NCI-H2081 (cell line): Measurements from ENCODE around the gene LNPEP.
"Not testable (repeated sequence)": the region's sequence is repeated elsewhere in the genome, so short reads cannot be mapped to it uniquely, and the experiment has no call there.

Experiments
- DNase-seq, 2 experiments: peaks; one replicate each; lab custom pipeline; 2025; lab: John Stamatoyannopoulos, UW

Gene LNPEP

DNA sequence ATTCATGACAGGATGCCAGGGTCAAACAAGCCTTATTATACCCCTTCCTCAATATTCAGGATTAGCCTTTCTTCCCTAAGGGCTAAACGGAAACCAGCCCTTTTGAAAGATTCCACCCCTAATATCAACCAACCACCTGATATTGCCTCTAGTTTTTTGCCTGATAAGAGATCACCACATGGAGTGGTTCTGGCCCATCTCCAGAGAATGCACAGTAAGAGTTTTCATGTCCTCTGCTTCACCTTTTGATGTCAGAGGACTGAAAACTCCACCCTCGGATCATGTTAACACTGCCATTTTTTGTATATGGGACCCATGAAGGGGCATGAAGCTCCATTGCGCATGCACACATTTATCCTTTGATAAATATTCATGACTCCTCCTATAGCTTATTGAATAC is 5.8 kb upstream of the LNPEP start:
- DNase-seq: no peak

DNA sequence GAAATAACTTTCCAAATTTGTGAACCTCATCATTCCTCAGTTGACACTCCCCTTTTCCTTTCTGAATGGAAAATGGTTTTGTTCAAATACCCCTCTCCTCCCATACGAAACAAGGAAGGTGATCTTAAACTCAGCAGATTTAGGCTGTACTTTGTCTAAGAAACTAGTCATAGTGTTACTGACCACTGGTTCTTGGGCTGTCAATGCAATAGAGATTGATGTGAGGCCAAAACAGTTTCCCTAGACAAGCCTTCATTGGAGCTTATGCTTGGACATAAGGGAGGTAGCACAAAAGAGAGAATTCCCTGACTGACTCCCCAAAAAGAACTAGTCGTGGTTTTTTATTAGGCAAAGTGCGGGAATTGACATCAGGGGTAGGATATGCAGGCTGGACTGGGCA is 5.3 kb upstream of the LNPEP start:
- no peak for DNase-seq

DNA sequence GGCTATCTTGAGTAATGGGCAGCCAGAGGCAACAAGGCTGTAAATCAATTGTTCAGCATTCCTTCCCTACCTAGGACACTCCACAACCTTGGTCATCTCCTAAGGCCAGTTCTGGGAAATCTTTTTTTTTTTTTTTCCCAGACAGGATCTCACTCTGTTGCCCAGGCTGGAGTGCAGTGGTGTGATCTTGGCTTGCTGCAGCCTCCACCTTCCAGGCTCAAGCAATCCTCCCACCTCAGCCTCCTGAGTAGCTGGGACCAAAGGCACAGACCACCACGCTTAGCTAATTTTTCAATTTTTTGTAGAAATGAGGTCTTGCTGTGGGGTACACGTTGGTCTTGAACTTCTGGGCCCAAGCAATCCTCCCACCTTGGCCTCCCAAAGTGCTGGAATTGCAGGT is 4.8 kb upstream of the LNPEP start:
- not testable (repeated sequence) for DNase-seq

DNA sequence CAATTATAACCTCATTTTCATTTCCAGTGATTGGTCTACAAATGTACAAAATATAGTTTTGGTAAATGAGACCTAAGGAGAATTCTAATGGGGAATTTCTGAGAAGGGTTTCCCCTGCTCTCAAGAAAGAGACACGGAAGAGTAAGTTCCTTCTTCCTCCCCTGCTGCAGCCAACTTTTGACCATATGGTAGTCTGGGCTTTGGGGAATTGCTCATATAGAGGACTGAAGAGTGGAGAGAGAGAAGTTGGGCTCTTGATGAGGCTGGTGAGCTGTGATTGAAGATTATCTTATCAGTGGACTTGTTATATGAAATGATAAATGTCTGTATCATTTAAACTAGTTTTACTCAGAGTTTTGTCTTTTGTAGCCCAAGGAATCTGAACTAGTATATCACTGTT is 4.3 kb upstream of the LNPEP start:
- DNase-seq: no peak

DNA sequence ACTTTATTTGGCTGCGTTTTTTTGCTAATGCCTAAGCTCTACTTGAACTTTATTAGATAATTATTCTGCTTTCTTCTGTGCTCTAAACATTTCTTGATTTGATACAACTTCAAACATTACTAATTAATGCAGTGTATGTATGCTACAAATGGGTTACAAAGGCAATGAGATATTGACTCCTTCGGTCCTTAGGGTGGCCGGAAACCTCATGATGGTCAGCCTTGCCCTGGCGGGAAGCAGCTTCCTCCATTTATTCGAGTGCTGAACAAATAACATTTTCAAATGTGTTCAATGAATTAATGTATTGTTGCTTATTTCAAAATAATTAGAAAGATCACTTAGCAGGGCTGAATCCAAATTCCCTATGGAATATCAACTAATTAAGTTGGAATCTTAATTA is 3.9 kb upstream of the LNPEP start:
- DNase-seq: no peak

DNA sequence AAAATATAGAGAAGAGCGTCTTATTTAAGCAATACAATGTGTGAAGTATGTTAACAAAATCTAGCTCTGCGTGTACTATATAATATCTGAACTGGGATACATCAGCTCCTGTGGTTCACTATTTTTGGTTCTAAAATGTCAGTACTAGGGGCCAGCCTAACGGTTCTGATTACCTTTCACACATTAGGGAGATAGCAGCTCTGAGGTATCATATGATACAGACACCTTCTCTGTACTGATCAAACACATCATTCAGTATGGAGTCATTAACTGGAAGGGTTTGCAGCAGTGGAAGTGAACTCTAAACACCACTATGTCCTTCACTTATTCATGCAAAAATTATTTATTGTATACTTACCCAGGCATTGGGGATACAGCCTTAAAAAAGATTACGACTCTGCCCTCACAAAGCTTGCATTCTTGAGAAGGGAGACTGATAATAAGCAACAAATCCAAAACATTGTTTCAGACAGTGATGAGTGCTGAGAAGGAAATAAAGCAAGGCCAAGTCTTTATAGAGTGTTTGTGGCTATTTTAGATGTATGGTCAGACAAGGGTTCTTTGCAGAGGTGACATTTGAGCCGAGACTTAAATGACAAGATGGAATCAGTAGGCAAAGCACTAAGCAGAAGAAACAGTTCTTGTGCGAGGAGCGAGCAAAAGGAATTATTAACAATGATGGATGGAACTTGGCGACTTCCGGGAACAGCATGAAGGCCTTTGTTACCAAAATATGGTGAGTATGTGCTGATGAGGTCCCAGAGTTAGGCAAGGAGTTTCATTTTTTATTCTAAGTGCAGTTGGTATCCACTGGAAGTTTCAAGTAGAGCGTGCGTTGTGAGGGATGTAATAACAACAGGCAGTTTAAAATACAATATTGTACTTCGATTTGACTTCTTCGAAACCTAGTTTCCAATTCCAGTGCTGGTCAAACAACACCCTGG is 1.8 kb upstream of the LNPEP start:
- DNase-seq: peak; percentile 72 to 77

DNA sequence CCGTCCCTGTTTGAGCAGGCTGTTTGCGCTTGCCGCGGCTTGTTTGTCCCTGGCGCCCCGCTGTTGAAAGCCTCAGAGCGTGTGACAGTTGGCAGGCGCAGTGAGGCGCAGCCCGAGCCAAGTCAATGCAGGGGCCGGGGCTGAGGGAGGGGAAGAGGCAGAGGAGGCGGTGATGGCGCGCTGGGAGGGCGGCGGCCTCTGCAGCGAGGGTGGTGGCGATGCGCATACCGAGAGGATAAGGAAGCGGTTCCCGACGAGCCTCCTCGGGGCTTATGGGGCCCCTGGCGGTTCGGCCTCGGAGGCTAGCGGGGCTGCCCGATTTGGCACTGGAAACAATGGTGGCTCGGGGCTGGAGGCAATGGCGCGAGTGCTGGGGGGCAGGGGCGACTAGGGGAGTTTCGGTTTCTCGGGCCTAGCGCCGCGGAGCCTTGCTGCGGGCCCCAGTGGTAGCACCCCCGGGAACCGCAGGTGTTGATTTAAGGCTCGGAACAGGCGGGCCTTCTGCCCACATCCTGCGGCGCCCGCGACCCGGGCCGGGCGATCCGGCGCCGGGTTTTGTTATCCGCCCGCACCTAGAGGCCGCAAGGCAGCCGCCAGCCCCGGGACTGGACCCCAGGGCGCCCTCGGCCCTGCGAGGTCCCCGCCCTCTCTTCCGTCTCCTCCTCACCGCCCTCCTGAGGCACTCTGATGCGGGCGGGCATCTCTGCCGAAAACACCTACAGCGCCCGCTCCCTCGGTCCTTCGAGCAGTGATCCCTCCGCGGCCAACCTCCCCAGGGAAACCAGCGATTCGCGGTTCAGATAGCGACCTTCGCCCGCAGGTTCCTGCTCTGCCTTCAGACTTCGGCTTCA is 947 bp upstream of the LNPEP start:
- DNase-seq: peak; percentile 94

DNA sequence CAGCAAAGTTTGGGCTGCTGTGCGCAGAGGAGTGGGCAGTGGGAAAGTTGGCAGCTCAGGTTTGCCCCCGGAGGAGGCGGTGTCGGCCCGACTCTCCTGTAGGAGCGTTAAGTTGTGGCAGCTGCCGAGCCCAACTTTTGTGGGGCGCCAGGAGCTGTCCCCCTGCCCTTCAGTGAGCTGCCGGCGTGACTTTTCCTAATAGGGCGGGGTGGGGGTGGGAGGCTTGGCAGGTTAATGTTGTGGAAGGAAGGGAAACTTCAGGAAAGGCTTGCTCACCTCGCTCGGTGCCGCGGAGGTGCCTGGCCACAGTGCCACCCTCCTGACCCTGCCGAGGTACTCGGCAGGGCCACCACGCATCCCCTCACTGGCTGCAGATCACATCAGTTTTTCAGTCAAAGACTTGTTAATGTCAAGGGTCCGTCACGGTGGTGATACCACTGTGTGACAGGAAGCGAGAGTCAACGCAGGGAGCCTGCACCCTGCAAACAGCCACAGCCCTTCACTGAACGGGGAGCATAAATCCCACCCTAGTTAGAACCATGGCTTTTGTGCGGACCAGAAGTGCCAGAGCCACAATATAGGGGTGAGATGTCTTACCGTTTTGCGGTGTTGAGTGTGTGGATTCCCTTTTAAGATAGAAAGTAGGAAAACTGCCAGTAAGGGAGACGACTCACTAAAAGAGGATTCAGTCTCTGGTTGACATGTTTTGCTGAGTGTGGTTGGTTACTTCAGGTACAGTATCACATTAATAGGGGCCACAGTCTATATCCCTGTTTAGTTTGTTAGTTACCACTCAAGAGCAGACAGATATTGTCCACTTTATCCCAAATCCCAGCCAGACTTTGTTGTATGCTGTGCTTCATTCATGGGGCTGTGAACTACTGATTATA is 796 bp downstream of the LNPEP start:
- DNase-seq: peak in 1 of 2 experiments; percentile 33

DNA sequence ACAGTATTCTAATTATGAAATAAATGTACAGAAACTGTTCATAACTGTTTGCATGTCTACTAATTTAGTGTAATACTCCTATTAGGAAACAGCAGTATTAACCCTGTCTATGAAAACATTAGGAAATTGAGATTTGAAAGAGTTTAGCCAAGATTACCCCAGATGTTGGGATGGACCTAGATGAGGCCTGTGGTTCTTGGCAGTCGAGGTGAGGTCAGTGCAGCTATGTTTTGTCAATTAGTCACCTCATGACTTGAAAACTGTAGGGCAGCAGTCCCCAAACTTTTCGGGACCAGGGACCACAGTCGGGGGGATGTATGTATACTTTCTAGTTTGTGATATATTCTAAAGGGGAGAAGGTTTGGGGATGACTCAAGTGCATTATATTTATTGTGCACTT is 4.7 kb downstream of the LNPEP start:
- DNase-seq: no peak

DNA sequence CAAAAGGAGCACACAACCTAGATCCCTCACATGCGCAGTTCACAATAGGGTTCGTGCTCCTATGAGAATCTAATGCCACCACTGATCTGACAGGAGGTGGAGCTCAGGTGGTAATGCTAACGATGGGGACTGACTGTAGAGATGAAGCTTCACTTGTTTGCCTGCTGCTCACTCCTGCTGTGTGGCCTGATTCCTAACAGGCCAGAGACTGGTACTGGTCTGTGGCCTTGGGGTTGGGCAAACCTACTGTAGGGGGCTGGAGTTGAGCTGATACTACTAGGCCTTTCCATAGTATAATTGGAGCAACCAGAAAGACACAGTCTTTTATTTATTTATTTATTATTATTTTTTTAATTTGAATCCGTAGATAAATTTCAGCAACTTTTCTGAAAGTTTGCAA is 5.3 kb downstream of the LNPEP start:
- DNase-seq: no peak

DNA sequence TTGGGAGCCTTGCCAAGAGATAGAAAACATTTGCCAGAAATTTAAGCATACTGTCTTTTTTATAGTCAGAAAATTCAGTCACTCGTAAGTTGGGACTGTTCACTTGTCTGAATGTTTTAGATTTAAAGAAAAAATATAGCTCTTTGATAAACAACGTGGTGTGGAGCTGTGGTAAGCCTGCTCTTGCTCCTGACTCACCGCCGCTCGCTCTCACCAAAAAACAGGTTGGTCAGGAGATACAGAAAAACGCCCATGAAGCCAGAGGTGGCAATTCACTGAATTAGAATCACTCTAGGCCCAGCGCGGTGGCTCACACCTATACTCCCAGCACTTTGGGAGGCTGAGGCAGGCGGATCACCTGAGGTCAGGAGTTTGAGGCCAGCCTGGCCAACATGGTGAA is 6.2 kb downstream of the LNPEP start:
- DNase-seq: no peak

DNA sequence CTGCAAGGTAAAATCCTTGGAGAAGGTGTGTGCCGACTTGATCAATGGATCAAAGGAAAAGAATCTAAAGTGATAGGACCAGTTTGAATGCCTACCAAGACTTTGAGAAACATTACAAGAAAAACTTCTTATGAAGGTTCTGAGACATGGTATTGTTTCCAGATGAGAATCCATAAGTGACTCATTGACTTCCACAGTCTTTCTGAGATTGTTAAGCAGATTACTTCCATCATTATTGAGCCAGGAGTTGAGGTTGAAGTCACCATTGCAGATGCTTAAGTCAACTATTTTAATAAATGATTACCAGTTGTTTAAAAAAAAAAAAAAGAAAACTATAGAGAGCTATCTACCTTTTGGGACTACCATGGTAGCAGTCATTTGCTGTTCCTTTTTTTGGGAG is 7.0 kb downstream of the LNPEP start:
- DNase-seq: no peak

DNA sequence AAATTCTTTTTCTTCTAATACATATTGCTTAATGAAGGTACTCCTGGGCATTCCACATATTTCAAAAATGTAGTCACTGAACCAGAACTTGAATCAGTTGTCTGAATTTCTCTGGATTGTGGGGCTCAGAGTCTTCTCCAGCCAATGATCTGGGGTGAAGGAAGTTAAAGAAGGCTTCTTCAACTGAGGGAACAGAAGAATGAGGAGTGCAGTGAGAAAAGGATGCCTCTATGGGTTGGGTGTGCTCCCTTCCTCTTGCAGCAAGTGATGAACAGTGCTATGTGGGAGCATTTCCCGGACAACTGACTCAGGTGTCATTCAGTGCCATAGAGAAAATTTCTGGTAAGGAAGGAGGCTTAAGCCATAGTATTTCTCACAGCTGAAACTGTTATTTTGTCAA is 7.9 kb downstream of the LNPEP start:
- DNase-seq: no peak

DNA sequence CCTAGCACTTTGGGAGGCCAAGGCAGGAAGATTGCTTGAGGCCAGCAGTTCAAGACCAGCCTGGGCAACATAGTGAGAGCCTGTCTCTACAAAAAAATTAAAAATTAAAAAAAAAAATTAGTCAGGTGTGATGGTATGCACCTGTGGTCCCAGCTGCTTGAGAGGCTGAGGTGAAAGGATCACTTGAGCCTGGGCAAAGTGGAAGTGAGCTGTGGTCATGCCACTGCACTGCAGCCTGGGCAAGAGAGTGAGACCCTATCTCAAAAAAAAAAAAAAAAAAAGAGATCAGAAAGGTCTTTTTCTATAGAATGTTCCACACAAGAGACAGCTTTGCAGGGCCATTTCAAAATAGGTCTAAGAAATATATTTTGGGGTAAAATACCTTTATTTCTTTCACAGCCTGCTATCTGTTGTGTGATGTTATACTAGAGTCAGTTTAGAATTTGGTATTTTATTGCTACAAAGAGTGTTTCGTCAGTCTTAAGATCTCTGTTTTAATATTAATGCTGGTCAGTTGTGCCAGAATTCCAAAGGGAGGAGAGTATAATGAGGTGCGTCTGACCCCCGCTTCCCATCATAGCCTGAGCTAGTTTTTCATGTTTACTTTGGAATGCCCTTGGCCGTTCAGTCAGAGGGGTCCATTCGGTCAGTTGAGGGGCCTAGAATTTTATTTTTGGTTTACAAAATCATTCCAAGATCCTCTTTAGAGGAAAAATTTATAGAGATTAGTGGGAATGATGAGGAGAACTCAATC is 9.4 kb downstream of the LNPEP start:
- DNase-seq: no peak

DNA sequence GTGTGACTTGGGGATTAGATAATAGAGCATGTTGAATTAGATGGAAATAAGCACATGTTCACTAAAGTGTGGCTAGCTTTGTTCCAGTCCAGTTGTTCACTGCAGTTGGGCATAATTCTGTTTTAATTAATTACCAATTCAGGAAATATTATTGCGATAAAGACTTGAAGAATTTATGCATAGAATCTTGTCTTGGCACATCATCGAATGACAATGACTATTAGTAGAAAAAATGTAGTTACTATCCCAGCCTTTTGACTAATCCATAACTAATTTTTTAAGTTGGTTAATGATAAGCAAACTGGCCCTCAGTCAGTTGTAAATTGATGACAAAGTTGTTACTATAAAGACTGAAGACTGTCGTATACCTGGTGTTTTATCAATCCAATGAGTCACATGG is 10.5 kb downstream of the LNPEP start:
- DNase-seq: no peak

DNA sequence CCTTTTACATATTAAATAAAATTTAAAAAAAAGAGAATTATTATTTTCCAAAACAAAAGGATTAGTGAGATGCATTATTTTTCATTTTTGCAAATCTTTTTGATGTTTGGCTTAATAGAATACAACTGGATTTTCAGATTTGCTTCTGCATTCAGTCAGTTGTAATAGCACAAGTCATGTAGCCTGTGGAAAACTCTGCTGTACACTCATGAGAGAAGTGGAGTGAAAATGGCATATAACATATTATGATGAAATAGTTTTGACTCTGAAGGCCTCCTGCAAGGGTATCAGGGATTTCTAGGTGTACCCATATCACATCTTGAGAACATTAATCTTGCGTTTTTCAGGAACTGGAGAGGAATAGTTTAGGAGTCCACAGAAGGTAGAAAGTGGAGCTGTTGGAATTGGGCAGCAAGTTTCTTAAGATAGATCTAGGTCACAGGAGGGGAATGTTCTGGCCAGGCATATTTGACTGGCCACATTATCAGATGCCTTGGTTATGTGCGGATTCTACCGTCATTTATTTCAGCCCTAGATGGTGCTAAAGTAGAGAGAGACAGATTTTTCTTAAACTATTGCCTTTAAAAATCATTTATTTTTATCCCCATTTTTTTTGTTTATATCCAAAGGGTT is 16.4 kb downstream of the LNPEP start:
- DNase-seq: no peak

DNA sequence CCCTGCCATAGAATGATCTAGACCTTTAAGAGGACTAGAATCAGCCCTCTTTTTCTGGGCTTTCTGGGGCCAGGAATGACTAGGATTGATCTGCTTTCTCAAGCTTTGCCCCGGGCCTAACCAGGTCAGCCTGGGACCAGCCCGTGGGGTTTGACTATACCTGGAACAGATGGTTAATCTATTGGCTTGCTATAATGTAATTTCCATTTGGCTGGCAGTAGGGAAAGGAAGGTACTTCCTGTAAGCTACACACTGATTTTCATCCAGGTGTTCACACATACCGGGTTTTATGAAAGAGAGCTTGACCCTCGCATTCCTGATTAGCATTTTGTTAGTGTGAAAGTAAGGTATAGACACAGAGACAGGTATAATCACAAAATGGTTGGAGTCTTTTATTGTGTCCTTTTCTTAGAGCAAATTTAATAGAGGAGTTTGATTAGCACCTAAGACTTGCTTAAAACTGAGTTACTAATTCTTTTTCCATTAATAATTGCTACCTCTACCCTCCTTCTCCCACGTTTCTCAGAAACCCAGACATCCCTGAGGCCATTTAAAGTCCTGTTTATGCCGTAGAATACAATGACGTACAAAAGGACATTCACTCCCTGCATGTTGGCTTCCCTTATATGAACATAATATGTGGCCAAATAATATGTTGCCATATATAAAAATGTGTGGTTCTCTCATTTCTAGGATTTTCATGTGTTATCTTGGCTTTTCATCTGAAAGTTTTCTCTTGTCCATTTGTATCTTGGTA is 17.3 kb downstream of the LNPEP start:
- peak in 1 of 2 experiments; percentile 29 for DNase-seq

DNA sequence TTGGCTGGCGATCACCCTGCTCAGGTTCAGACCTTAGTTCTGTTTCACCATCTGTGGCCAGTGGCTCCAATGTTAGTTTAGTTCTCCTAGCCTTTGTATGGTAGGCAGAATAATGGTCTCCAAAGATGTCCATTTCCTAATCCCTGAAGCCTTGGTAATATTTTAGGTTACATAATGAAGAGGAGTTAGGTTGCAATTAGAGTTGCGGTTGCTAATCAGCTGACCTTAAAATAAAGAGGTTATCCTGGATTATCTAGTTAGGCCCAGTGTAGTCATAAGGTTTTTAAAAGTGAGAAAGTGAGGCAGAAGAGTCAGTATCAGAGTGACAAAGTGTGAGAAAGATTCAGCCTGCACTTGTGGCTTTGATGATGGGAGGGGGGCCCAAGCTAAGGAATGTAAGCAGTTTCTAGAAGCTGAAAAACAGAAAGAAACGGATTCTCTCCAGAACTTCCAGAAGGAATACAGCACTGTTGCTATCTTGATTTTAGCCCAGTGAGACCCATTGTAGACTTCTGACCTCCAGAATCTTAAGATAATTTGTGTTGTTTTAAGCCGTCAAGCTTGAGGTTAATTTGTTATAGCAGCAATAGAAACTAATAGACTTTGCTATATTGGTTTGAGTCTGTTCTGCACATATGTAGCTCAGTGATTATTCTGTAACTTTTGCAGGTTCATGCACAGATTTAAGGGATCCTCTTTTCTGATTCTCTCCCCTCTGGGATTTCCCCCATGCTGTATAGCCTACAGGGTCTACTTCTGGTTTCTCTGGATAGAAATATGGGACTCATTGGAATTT is 21.6 kb downstream of the LNPEP start:
- DNase-seq: no peak

DNA sequence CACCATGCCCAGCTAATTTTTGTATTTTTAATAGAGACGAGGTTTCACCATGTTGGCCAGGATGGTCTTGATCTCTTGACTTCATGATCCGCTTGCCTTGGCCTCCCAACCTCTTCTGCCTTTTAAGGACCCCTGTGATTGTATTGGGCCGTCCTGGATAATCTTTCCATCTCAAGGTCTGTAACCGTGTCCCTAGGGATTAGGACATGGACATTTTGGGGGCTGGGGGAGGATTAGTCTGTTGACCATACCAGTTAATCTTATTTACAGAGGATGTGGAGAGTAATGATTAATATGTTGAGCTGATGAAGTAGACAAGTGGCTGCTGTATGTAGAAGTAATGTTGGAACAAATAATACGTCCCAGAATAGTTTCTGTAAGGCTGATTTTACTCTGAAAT is 23.1 kb downstream of the LNPEP start:
- no peak for DNase-seq
